ENCODE results near the gene TMEM158. TPM values are rescaled to one million over a fixed set of nuclear protein-coding genes. Genes with fewer than 3 reads are reported as not detected.

Gene TMEM158
- polyA plus RNA-seq, 1 of the 3 experiments (the other 2 are of a cell fraction) = 76.4 TPM

DNA sequence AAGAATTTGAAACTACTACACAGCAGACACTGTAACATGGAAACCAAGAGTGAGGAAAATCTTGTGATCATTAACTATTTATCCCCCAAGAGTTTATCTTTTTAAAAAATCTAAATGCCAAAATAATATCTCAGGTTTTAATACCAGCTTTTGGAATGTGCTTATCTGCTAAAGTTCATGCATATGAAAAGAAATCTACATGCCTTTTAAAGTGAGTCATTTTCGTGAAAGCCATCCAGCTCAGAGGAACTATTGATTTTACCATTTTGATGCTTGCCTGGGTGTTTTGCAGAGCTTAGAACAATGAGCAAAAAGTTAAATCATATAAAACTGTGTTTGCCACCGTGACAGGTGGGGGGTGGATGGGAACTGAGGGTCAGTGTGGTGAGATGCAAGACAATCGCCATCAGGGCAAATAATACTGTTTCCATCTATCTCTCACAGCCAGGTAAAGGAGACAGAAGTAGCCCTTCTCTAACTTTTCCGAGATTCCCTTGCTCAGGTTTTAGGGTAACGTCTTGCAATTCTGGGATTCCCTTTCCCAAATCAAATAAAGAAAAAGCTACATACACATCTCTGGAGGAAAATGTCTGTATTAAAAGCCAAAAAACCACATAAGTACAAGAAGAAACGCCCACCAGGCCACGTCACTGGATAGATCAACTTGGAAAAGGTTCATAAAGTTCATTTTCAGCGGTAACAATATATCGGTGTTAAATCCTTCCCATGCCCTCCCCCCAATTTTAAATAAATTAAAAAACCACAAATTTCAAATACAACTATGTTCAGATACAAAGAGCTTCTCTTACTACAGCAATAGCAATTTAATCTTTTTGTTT is 2.0 kb downstream of the TMEM158 start (continued):
- TF ChIP-seq, protein P1, sequence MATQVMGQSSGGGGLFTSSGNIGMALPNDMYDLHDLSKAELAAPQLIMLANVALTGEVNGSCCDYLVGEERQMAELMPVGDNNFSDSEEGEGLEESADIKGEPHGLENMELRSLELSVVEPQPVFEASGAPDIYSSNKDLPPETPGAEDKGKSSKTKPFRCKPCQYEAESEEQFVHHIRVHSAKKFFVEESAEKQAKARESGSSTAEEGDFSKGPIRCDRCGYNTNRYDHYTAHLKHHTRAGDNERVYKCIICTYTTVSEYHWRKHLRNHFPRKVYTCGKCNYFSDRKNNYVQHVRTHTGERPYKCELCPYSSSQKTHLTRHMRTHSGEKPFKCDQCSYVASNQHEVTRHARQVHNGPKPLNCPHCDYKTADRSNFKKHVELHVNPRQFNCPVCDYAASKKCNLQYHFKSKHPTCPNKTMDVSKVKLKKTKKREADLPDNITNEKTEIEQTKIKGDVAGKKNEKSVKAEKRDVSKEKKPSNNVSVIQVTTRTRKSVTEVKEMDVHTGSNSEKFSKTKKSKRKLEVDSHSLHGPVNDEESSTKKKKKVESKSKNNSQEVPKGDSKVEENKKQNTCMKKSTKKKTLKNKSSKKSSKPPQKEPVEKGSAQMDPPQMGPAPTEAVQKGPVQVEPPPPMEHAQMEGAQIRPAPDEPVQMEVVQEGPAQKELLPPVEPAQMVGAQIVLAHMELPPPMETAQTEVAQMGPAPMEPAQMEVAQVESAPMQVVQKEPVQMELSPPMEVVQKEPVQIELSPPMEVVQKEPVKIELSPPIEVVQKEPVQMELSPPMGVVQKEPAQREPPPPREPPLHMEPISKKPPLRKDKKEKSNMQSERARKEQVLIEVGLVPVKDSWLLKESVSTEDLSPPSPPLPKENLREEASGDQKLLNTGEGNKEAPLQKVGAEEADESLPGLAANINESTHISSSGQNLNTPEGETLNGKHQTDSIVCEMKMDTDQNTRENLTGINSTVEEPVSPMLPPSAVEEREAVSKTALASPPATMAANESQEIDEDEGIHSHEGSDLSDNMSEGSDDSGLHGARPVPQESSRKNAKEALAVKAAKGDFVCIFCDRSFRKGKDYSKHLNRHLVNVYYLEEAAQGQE (IDR thresholded peaks at IDR 0.05; ENCODE audit: low read depth, low read length) = no peak
- TF ChIP-seq POLR2AphosphoS5 (IDR thresholded peaks at IDR 0.05; ENCODE audit: low read depth, low read length) (no peak), ELF1 (IDR thresholded peaks at IDR 0.05) (no peak), EP300 (IDR thresholded peaks at IDR 0.05; ENCODE audit: borderline replicate concordance in 1 of 2, low read depth in 1 of 2, low read length in 1 of 2) (peak in 1 of 2 experiments; percentile 70; a peak in 2 of 4 replicates), CHD2 (IDR thresholded peaks at IDR 0.05; ENCODE audit: low read length, partially characterized antibody) (no peak), SIN3A (IDR thresholded peaks at IDR 0.05; ENCODE audit: borderline replicate concordance, low read depth, low read length) (no peak), FOXM1 (IDR thresholded peaks at IDR 0.05; ENCODE audit: low read depth) (no peak), GATA2 (CRISPR knock-in tag; IDR thresholded peaks at IDR 0.05) (no peak), FOXJ3 (CRISPR knock-in tag; IDR thresholded peaks at IDR 0.05) (no peak)

DNA sequence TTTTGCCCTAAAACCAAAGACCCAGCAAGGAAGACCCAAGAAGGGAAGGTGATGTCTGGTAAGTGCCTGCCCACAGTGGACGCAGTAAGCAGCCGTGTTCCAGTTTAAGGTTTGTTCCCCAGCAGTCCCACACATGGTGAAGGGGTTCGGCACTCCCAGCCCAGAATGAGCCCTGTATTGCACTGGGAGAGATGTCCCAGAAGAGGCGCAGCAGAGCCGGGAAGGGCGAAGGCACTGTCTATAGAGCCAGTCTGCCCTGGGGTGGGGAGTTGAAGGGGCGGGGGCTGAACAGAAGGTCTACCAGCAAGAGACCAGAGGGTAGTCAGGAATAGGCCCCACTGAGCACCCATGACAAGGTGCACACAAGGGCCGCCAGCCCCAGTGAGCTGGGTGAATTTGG is 6.4 kb downstream of the TMEM158 start:
- WGBS (ENCODE audit: low lambda C conversion rate) = 98% methylated on average over 8 of the region's 8 CpGs

More for the DNA sequence above, 6.4 kb downstream of the TMEM158 start:
- no peaks in the 10 kb centered on the region for H3K27me3 ChIP-seq (ENCODE audit: insufficient read depth)
- H3K9me2 ChIP-seq = no peaks in the 10 kb centered on the region
- peak overlapping the region in 1 of 2 experiments; percentile 81; a peak in 2 of 4 replicates for H3K27ac ChIP-seq (ENCODE audit: low read depth in 2 of 2, low read length in 1 of 2)
- H3K4me3 ChIP-seq (ENCODE audit: low read depth in 2 of 2, low read length in 1 of 2) = no peak overlapping the region
- CTCF ChIA-PET = interaction anchor here (1.4 to 26.9 kb wide), 3 partner anchors 10 to 437 kb away, joined by 6 to 631 read pairs (median 11); no protein-coding TSS in a partner anchor
- TF ChIP-seq TAF1 (IDR thresholded peaks at IDR 0.05; ENCODE audit: borderline replicate concordance, low read depth, low read length) (no peak), EP300 (IDR thresholded peaks at IDR 0.05; ENCODE audit: borderline replicate concordance in 1 of 2, low read depth in 1 of 2, low read length in 1 of 2) (no peak), YY1 (IDR thresholded peaks at IDR 0.05; ENCODE audit: low read depth) (no peak), FOXJ3 (CRISPR knock-in tag; IDR thresholded peaks at IDR 0.05) (no peak), RXRA (IDR thresholded peaks at IDR 0.05; ENCODE audit: borderline replicate concordance, low read depth) (no peak), SIN3A (IDR thresholded peaks at IDR 0.05; ENCODE audit: borderline replicate concordance, low read depth, low read length) (no peak), TCF12 (IDR thresholded peaks at IDR 0.05) (no peak), GABPA (IDR thresholded peaks at IDR 0.05; ENCODE audit: low read depth) (no peak), MEF2A (IDR thresholded peaks at IDR 0.05; ENCODE audit: borderline replicate concordance, low read depth) (no peak), JUND (IDR thresholded peaks at IDR 0.05) (no peak)
- TF ChIP-seq, protein P2, sequence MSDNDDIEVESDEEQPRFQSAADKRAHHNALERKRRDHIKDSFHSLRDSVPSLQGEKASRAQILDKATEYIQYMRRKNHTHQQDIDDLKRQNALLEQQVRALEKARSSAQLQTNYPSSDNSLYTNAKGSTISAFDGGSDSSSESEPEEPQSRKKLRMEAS (IDR thresholded peaks at IDR 0.05; ENCODE audit: low read depth) = no peak
- TF ChIP-seq, protein P3, sequence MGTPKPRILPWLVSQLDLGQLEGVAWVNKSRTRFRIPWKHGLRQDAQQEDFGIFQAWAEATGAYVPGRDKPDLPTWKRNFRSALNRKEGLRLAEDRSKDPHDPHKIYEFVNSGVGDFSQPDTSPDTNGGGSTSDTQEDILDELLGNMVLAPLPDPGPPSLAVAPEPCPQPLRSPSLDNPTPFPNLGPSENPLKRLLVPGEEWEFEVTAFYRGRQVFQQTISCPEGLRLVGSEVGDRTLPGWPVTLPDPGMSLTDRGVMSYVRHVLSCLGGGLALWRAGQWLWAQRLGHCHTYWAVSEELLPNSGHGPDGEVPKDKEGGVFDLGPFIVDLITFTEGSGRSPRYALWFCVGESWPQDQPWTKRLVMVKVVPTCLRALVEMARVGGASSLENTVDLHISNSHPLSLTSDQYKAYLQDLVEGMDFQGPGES (IDR thresholded peaks at IDR 0.05; ENCODE audit: low read depth, low read length) = no peak
- TF ChIP-seq, protein P4, sequence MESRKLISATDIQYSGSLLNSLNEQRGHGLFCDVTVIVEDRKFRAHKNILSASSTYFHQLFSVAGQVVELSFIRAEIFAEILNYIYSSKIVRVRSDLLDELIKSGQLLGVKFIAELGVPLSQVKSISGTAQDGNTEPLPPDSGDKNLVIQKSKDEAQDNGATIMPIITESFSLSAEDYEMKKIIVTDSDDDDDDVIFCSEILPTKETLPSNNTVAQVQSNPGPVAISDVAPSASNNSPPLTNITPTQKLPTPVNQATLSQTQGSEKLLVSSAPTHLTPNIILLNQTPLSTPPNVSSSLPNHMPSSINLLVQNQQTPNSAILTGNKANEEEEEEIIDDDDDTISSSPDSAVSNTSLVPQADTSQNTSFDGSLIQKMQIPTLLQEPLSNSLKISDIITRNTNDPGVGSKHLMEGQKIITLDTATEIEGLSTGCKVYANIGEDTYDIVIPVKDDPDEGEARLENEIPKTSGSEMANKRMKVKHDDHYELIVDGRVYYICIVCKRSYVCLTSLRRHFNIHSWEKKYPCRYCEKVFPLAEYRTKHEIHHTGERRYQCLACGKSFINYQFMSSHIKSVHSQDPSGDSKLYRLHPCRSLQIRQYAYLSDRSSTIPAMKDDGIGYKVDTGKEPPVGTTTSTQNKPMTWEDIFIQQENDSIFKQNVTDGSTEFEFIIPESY (IDR thresholded peaks at IDR 0.05; ENCODE audit: borderline replicate concordance, low read depth) = no peak
- peaks cover 17% of the 10 kb centered on the region for H3F3A ChIP-seq (replicated peaks; ENCODE audit: insufficient read depth)
- no peak for DNase-seq
- H2AFZ ChIP-seq (ENCODE audit: low read depth) = no peak overlapping the region
- no peaks in the 10 kb centered on the region for H4K20me1 ChIP-seq (ENCODE audit: insufficient read depth)
- H3K79me2 ChIP-seq (ENCODE audit: insufficient read depth) = peaks cover 29% of the 10 kb centered on the region; the same call in 1 of the 2 replicates
- POLR2A ChIA-PET = no interaction called here
- no peak overlapping the region for H3K4me2 ChIP-seq
- H3K36me3 ChIP-seq (replicated peaks in 1 of 2; ENCODE audit: control insufficient read depth in 1 of 2, insufficient read depth in 2 of 2, low read length in 1 of 2) = no peaks in the 10 kb centered on the region
- no peaks in the 10 kb centered on the region for H3K9me3 ChIP-seq
- no peak overlapping the region for H3K9ac ChIP-seq
- H3K4me1 ChIP-seq (ENCODE audit: control insufficient read depth in 1 of 2, insufficient read depth in 2 of 2, low read depth in 1 of 2, low read length in 1 of 2) = peaks cover 16 to 17% of the 10 kb centered on the region in 2 experiments

Data from SK-N-SH (cell line).